ENCODE measurements around the gene SPOCK1.

- no peak for TF ChIP-seq CTCF (IDR thresholded peaks at IDR 0.05)
- no peak for TF ChIP-seq POLR2AphosphoS2 (conservative IDR thresholded peaks at IDR 0.05; ENCODE audit: low read length)
- no peak for TF ChIP-seq POLR2A (IDR thresholded peaks at IDR 0.05; ENCODE audit: low read length)
- TF ChIP-seq PHF8 (IDR thresholded peaks at IDR 0.05; ENCODE audit: borderline replicate concordance, low read depth): no peak
Measured at GRCh38 chr5:137347865-137348264, 151.3 kb downstream of the SPOCK1 start.
